RPMI8226 (cell line): Measurements from ENCODE around the gene ZNF560.
"Not testable (repeated sequence)": the region's sequence is repeated elsewhere in the genome, so short reads cannot be mapped to it uniquely, and the experiment has no call there.

Experiments used
- DNase-seq: peaks from one replicate; pipeline ENCODE4 v3.0.0-alpha.2; 2015

ZNF560 gene

DNA sequence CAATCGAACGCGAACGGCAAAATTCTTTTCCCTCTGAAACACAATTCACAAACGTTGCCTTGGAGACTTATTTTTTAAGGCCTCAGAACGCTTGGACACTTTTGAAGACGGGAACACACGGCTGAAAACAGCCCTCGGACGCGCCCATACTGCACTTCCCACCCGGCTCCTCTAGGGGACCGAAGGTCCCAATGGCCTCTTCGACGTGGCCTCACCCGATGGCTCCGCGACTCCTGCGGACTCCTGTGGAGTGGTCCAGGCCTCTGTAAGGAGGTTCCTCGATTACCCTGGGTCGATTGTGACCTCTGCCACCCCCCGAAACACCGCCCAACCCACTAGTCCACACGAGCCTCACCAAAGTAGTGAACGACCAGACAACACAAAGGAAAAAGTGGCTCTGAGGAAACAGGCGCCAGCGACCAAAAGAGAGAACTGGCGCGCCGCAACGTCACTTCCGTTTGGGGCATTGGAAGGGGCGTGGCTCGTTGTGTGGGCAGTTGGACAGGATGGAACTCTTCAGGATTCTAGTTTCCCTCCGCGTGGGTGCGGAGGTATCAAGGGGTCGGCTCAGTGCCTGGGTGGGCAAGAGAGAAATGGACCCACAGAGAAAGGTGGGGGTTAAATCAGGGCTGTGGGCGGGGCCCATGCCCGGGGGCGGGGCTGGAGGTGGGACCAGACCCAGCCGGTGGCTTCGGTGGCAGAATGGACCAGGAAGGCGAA lies at the start of gene ZNF560:
Gene ZNF560, minus strand, starts transcription at position 434 of the 720 bp plus-strand sequence. CDS start 23,303 bp downstream, outside the sequence.
- peak; percentile 46 for DNase-seq

DNA sequence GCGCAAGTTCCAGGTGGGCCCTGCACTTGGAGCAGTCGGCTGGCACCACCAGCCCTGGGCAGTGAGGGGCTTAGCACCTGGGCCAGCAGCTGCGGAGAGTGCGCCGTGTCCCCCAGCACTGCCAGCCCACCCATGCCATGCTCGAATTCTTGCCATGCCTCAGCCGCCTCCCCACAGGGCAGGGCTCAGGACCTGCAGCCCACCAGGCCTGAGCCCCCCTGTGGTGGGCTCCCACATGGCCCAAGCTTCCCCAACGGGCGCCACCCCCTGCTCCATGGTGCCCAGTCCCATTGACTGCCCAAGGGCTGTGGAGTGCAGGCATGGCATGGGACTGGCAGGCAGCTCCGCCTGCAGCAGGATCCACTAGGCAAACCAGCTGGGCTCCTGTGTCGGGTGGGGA lies 49.5 kb upstream of the ZNF560 start:
- no peak for DNase-seq

DNA sequence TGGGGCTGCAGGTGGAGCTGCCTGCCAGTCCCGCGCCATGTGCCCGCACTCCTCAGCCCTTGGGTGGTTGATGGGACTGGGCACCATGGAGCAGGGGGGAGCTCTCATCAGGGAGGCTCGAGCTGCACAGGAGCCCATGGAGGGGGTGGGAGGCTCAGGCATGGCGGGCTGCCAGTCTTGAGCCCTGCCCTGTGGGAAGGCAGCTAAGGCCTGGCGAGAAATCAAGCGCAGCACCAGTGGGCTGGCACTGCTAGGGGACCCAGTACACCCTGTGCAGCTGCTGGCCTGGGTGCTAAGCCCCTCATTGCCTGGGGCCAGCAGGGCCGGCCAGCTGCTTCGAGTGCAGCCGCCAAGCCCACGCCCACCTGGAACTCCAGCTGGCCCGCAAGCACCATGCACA lies 42.9 kb upstream of the ZNF560 start:
- DNase-seq: not testable (repeated sequence)

DNA sequence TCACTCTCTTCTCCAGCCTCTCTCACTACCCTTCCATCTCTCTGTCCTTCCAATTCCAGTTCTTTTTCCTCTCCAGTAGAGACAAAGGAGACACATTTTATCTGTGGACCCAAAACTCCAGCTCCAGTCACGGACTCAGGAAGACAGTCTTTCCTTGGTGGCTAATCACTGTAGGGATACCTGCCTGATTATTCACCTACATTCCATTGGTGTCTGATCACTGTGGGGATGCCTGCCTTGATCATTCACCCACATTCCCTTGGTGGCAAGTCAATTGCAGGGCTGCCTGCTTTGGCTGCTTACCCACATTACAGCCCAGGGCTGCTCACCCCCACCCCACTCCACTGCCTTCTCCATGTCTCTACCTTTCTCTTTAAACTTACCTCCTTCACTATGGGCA lies 41.5 kb upstream of the ZNF560 start:
- DNase-seq: not testable (repeated sequence)

DNA sequence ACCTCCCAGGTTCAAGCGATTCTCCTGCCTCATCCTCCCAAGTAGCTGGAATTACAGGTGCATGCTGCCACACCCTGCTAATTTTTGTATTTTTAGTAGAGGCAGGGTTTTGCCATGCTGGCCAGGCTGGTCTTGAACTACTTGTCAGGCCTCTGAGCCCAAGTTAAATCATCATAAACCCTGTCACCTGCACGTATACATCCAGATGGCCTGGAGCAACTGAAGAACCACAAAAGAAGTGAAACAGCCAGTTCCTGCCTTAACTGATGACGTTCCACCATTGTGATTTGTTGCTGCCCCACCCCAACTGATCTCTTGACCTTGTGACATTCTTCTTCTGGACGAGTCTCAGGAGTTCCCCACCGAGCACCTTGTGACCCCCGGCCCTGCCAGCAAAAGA lies 40.8 kb upstream of the ZNF560 start:
- DNase-seq: not testable (repeated sequence)

DNA sequence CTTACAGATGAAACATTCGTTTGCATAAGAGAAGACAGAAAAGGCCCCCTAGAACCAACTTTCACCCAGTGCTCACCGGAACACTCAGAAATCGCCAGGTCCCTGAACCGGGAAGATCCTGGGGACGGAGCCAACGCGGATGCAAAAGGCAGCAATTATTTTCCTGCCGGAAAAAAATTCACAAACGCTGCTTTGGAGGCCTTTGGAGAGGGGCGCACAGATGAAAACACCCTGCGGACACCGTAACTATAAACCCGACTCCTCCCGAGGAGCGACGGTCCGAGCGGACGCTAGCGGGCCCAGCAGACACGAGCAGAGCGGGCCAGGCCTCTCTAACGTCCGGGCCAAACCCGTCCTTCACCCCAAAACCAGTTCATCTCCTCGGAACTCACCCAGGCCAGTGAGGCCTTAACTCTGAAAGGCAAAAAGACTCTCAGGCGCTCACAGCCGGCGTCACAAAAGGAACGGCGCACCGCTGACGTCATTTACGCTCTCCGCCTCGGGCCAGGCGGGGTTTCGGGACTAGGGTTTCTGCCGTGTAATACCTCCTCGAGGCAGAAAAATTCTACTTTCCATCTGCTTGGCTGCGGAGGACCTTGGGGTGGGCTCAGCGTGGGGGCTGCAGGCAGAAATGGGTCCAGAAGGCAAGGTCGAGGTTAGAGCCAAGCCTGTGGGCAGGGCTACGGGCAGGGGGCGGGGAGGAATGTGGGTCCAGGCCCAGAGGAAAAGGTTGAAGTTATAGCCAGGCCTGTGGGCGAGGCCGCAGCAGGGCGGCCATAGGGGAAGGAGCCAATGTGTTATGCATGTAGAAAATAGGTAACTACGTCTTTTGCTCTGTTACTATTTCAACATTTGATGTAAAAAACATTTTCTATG lies 40.0 kb upstream of the ZNF560 start, which contains the start of gene ZNF426:
Gene ZNF426, minus strand, starts transcription at position 463 of the 876 bp plus-strand sequence. CDS start 2,413 bp downstream, outside the sequence.
- DNase-seq: peak; percentile 91

DNA sequence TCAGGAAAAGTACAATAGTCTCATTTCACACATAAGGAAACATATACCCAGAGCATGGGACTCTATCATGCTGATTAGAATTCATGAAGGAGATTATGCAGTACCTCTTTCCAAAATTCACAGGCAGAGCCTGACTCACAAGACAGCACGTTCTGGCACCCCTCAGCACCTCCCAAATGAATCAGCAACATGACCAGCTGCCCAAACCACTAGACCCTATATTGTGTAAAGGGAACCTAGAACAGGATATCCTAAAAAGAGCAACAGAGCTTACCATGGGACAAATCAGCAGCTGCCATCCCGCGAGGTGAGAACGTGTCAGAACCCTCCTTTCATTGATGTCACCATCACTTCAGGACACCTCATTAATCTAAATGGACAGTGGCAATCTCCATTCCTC lies 37.5 kb upstream of the ZNF560 start:
- DNase-seq: no peak

DNA sequence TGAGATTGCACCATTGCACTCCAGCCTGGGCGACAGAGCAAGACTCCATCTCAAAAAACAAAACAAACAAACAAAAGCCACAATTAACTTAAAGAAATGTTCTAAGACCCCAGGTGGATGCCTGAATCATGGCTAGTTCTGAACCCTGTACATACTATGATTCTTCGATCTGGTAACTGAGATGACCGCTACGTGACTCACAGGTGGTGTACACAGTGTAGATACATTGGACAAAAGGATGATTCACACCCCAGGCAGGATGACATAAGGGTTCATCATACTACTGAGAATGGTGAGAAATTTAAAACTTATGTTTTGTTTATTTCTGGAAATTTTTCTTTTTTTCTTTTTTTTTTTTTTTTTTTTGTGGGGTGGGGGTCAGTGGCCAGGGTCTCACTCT lies 33.5 kb upstream of the ZNF560 start:
- no peak for DNase-seq

DNA sequence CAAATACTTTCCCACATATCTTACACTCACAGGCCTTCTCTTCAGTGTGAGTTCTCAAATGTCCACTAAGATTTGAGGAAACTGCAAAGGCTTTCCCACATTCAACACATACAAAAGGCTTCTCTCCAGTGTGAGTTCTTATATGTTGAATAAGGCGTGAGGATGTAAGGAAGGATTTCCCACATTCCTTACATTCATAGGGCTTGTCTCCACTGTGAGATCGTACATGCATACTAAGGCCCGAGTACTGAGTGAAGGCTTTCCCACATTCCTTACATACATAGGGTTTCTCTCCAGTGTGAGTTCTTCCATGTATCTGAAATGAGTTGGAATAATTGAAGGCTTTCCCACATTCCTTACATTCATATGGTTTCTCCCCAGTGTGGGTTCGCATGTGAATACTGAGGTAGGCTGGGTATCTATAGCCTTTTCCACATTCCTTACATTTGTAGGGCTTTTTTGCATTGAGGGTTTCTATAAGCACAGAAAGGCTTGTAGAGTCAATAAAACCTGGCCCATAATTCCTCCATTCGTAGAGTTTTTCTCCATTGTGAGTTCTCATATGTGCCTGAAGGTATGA lies 30.4 kb upstream of the ZNF560 start:
- DNase-seq: no peak

DNA sequence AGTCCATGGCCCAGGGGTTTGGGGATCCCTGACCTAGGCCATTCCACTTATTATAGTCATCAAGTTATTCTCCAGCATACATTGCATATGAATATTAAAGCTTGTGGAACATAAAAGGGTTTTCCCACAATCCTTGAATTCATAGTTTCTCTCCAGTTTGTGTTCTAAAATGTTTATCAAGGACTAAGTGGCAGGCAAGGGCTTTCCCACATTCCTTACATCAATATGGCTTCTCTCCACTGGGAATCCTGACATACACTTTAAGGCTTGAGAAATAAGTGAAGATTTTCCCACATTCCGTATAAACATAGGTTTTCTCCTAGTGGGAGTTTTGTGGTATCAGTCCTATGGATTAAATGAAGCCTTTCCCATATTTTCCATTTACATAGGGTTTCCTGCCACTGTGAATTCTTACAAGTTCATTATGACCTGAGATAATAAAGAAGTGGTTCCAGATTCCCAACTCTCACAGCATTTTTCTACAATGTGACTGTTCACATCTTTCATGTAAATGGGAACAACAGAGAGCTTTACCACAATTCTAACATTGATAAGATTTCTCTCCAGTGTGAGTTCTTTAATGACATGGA lies 25.6 kb upstream of the ZNF560 start:
- no peak for DNase-seq

DNA sequence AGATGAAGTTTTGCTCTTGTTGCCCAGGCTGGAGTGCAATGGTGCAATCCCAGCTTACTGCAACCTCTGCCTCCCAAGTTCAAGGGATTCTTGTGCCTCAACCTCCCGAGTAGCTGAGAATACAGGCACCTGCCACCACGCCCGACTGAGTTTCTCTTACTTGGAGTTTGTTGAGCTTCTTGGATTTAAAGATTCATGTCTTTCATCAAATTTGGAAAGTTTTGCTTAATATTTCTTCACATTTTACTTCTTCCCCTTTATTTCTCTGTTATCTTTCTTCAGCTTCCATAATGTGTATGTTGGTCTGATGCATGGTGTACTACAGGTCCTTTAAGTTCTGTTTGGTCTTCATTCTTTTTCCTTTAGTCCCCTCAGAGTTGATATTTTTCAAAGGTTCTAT lies 8.9 kb upstream of the ZNF560 start:
- DNase-seq: no peak

DNA sequence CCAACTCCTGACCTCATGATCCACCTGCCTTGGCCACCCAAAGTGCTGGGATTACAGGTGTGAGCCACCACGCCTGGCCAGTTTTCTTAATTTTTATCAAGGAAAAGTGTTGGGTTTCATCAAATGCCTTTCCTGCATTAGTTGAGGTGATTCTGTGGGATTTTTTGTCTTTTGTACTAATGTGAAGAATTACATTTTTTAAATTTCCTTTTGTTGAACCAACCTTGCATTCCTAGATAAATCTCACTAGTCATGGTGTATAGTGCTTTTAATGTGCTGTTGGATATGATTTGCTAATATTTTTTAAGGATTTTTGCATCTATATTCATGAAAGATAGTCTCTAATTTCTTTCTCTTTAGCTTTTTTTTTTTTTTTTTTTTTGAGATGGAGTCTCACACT lies 2.4 kb upstream of the ZNF560 start:
- no peak for DNase-seq

DNA sequence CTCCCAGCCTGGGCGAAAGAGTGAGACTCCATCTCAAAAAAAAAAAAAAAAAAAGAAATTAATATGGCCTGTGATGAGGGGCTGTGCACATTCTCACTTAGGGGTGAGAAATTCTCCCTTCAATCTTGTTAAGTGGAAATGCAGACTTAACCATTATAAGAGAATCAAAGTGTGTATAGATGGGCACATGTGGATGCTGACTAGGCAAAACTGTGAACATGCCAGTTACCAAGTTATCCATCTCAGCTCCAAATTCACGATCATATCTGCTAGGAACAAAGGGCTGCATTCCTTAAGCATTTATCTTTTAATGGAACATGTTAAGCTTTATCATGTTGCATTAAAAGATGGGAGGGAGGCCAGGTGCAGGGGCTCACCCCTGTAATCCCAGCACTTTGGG lies 4.3 kb downstream of the ZNF560 start:
- DNase-seq: no peak

DNA sequence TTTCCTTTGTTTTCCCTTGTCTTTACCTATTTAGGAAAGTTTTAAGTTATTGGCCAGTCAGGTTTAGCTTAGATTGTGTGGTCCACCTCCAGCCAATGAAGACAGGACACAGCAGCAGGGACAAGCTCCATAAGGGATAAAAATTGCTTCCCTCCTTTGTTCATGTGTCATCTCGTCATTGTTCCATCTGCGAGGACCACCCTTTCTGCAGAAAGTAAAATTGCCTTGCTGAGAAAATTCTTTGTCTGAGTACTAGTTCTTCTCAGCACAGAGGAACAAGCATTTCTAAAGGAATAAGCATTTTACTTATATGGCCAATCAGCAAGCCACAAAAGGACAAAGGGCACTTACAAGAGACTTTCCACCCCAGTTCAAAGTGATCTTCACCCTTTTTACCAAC lies 11.4 kb downstream of the ZNF560 start:
- DNase-seq: no peak

DNA sequence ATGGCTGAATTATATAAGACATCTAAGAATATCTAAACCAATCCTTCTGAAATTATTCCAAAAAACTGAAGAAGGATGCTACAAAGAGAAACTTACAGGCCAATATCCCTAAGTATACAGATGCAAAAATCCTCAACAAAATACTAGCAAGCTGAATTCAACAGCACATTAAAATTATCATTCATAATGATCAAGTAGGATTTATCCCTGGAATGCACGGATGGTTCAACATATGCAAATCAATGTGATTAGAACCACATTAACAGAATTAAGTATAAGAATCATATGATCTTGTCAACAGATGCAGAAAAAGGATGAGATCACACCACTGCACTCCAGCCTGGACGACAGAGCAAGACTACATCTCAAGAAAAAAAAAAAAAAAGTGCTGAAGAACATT lies 13.3 kb downstream of the ZNF560 start:
- DNase-seq: no peak

DNA sequence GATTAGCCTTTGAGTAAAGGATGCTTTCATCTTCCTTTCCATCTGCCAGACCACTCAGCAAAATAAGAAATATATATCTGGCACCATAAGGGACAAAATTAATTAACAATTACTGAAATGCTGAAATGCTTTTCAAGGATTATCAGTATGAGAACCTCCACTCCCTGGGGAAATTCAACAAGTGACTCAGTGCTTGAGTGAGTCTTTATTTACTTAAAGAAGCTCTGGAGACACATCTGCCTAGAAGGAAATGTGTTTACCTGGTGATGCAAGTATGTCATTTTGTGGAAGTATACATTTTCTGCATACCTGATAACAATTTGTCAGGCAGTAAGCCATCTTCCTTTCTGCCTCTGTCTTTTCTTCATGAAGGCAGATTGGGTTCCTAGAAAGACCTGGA lies 23.4 kb downstream of the ZNF560 start:
- no peak for DNase-seq

DNA sequence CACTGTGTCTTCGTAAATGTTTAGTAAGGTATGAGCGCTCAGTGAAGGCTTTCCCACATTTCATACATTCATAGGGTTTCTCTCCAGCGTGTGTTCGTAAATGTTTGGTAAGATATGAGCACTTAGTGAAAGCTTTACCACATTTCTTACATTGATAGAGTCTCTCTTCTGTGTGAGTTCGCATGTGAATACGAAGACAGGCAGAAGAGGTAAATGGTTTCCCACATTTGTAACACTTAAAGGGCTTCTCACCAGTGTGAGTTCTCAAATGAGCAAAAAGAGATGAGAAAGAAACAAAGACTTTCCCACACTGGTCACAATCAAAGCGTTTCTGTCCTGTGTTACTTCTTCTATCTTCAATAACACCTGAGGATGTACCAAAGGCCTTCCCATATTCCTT lies 31.3 kb downstream of the ZNF560 start:
- no peak for DNase-seq

DNA sequence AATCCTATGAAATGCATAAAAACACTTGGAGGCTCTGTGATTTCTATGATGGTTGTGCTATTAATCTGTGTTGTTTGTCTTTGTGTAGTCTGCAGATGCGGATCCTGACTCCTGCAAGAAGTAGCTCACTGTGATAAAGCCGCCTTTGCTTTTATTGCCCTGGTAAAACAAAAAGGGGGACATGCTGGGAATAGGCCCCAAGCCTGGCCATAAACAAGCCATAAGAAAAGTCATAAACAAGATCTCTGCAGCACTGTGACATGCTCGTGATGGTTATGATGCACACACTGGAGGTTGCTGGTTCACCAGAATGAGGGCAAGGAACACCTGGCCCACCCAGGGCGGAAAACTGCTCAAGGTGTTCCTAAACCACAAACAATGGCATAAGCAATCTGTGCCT lies 36.5 kb downstream of the ZNF560 start:
- DNase-seq: no peak

DNA sequence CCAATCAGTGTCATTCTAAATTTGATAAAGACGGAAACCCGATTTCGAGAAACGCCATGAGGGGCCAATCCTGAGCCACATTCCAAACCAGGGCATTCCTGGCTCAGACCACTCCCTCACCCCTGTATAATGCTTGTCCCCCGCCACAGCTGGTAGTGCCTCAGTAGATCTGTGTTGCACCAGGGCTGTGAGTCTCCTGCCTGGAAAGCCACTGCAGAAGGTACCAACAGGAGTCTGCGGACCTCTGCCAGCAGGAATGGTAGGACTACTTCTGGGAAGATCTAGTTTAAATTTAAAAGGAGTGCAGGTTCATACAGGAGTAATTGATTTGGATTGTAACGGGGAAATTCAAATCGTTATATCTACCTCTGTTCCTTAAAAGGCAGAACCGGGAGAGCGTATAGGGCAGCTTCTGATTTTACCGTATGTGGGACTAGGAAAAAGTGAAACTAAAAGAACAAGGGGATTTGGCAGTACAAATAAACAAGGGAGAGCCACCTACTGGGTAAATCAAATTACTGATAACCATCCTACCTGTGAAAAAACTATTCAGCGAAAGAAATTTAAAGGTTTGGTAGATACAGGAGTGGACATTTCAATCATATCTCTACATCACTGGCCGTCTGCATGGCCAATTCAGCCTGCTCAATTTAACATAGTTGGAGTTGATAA lies 42.3 kb downstream of the ZNF560 start:
- peak; percentile 38 for DNase-seq

DNA sequence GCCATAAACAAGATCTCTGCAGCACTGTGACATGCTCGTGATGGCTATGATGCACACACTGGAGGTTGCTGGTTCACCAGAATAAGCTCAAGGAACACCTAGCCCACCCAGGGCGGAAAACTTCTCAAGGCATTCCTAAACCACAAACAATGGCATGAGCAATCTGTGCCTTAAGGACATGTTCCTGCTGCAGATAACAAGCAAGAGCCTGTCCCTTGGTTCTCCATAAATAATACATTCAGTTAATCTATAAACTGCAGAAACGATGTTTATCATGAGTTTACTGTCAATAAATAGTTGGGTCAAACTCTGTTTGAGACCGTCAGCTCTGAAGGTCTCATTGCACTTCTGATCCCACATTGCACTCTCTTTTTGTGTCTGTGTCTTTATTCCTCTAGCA lies 44.5 kb downstream of the ZNF560 start:
- no peak for DNase-seq

DNA sequence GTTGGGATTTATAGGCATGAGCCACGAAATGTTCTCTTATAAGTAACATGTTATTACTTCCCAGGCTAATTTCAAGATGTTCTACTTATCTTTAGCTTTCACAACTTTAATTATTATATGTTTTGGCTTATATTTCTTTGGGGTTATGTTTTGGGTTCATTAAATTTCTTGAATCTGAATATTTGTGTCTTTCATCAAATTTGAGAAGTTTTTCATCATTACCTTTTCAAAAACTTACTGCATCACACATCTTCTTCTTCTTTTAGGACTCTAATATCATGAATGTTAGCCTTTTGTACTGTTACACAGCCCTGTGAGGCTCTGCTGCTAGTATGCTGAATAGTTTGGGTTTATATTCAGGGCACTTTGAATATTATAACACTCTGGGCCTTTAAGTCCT lies 53.4 kb downstream of the ZNF560 start:
- DNase-seq: no peak

DNA sequence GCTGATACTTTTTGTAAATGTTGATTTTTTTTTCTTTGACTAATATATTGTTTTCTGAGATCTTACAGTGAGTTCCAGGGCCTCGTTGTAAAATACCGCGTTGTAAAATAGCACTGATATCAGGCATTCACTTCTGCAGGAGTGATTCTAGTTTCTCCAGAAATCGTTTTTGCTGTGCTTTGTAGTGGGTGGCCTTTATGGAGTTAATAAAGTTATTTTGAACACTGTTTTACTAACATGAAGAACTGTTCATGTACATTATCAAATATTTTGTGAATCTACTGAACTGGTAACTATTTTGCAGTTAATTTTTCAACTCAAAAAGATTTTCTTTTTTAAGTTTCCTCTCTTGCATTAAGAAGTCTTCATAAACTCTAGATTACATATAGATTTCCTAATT lies 62.1 kb downstream of the ZNF560 start:
- no peak for DNase-seq
